NCI-H526 (cell line): ENCODE measurements around the gene TXNDC17.
"Not testable (repeated sequence)": the region's sequence is repeated elsewhere in the genome, so short reads cannot be mapped to it uniquely, and the experiment has no call there.

Source experiments
- DNase-seq, 2 experiments: peaks; one replicate each; lab custom pipeline; 2025; lab: John Stamatoyannopoulos, UW

The TXNDC17 gene

GRCh38 chr17:6636616-6637457, 4.0 kb upstream of the TXNDC17 start:
- DNase-seq: no peak

- no peak for DNase-seq
These were observed 3.4 kb upstream of the TXNDC17 start for GRCh38 chr17:6637458-6637840.

DNA sequence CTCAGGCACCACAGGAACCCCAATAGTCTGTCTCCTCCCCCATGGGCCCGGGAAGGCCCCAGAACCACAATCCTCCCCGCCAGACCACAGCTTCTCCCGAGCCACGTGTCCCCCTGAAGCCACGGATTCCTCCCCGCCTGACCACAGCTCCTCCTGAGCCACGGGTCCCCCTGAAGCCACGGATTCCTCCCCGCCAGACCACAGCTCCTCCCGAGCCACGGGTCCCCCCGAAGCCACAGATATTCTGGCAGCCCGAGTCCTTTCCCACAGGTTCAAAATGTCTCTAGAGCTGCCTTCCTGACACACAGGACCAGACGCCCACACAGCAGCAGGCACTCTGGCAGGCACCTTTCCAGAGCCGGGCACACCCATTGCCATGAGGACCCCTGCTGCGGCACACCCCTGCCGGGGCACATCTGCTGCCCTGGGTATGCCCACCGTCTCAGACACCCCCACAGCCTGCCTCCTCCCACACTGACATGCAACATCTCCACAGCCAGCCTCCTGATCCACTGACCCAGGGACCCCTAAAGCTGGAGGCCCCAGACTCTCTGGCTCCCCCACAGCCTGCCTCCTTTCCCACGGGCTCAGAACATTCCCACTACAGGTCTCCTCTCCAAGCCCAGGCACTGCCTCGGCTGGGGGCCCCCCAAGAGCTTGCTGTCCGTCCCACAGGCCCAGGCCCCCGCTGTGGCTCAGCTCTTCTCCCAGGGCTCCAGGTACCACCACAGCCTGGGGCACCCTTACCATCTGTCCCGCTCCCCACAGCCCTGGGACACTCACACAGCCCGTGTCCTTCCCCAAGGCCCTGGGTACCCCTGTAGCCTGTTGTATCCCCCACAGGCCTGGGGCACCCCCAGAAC, 2.6 kb upstream of the TXNDC17 start:
- no peak for DNase-seq

DNA sequence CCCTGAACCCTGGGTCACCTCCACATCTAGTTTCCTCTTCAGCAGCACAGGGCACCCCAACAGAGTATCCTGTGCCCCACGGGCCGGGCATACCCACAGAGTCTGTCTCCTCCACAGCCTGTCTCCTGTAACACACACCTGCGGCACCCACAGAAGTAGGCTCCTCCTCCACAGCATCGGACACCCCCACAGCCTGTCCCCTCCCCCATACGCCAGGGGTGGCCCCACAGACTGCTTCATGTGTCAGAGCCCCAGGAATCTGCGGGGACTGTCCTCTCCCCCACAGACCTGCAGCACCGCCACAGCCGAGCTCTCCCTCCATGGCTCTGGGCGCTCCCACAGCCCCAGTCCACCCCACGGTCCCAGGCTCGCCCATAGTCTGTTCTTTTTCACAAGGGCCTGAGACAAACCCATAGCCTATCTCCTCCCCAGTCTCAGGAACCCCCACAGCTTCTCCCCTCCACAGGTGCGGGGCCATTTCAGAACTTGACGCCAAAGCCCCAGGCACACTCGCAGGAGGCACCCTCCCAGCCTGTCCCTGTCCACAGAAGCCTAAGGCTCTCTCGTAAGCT, 1.8 kb upstream of the TXNDC17 start:
- DNase-seq: no peak

GRCh38 chr17:6639586-6640535, 999 bp upstream of the TXNDC17 start:
- peak in 1 of 2 experiments; percentile 31 for DNase-seq

DNA sequence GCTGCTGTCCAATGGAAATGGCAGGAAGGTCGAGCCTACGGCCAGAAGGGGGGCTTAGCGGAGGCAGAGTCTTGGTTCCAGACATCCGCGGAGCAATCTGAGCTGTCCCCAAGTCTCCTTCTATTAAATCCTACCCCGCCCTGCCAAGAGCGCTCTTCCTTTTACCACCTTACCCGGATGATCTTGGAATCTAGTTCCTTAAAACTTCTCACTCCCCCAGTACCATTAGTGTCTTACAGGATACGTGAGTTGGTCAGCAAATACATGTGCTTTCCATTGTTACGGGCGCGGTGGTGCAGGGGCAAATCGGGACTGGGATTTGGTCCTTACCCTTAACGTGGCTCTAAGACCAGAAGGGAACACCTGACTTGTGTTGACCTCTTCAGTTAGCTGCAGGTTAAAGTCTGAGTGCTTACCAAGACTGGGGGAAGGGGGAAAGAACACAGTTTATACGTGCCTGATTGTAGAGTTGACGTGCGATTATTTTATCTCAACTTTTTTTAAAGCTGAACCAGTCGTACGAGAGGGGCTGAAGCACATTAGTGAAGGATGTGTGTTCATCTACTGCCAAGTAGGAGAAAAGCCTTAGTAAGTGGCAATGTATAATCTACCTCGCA, 495 bp downstream of the TXNDC17 start:
- peak in 1 of 2 experiments; percentile 23 for DNase-seq

DNA sequence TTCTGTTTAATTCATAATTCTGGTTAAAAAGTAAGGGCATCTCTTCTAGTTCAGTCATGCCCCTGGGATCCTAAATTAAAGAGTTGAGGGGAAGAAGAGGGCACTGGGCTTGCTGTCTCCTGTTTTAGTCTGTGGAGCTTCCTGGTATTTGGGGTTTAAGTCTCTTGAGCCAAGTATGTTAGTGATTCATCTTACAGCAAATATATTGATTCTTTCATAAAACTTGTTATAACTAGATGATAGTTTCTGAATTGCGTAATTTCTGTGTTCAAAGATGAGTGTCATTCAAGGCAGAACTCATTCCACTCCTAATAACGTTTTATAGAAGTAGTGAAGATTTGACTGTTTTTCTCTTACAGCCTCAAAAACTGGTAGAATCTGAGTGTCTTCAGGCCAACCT, 1.7 kb downstream of the TXNDC17 start:
- DNase-seq: no peak

DNA sequence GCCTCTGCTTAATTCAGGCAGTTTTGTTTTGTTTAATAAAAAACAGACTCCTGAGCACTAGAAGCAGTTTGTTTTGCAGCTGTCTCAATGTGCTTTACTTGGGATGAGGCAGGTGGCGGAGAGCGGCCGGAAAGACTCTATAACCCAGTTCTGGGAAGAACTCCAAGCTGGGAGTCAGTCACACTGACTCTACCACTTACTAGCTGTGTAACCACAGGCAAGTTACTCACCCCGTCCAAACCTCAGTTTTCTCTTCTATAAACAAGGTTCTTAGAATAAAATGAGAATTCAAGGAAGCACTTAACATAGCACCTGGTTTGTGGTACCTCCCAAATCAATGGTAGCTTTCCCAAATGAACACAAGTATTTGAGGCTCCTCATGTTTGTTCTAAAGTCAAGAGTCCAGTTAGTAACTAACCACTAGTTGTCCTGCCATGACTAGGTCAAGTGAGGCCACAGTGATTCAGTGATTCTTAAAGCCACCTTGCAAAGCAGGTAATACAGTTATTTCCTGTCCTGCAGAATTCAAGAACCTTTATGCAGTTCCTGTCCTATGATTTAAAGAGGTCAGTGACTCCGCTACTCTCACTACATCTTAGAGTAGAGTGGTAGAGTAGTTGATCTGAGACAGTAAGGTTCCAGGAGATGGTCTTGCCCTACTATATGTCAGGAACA, 2.7 kb downstream of the TXNDC17 start:
- DNase-seq: no peak

- peak in 1 of 2 experiments; percentile 11 for DNase-seq
These were observed 7.3 kb downstream of the TXNDC17 start for GRCh38 chr17:6648181-6648580.

DNA sequence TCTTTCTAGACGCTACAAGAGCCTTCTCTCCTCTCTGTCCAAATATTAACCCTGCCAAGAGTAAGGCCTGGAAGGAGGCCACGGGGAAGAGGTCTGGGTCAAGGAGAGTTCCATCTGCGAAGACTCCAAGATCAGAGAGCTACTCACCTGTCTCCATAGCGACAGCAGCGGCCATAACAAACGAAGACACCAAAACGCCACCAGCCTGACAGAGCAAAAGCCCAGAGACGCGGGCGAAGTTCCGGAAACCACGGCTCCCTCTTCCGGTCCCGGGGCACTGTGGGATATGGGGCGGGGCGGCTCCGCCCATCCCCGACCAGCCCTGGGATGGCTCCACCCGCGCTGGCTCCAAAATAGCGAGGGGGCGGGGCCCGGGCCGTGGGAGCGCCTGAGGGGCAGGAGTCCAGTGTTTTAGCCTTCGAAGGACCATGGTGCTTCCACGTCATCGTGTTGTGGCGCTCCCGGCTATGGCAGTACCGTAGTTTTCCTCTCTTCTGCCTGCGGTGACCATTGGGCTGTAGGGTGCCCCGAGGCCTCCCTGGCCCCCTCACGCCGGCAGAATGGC, 10.6 kb downstream of the TXNDC17 start, which contains the start of the genes C17orf100 and MED31:
Gene C17orf100 (plus strand): TSS at position 409 of the 565 bp plus-strand sequence. CDS start 152 bp downstream, at position 561.
Gene MED31 (minus strand): TSS at position 252 of the 565 bp plus-strand sequence. CDS start 77 bp downstream, at position 175.
- DNase-seq: peak; percentile 71 to 92

- peak in 1 of 2 experiments; percentile 60 for DNase-seq
These were observed 11.1 kb downstream of the TXNDC17 start for GRCh38 chr17:6651919-6652452.

DNA sequence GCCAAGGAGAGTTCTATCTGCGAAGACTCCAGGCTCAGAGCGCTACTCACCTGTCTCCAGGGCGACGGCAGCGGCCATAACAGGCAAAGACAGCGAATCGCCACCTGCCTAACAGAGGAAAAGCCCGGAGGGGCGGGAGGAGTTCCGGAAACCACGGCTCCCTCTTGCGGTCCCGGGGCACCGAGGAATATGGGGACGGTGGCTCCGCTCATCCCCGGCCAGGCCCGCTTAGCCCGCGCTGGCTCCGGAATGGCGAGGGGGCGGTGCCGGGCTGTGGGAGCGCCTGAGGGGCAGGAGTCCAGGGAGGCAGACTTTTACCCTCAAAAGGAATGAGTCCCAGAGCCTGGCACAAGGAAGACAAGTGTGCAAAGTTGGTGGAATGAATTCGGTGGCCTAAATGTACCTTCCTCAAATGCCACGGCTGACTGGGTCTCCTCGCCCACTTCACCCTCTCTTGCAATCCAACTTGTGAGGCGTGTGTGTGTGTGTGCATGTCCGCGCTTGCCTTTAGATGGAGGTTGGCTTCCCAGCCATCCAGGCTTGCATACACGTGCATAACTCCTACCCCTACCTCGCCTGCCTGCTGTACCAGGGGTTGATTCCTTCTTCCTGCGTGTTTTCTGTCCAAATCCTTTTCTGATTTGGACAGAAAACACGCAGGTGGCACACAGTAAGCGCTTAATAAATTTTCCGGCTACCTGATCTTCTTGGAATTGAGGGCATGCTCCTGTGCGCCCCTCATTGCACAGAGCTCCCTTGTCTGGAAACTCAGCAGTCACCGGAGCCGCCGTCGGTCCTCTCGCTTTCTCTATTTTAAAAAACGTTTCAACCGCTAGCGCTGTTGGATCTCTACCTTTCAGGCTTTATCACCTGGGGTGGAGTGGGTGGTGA, 14.2 kb downstream of the TXNDC17 start:
- DNase-seq: peak; percentile 54 to 86

DNA sequence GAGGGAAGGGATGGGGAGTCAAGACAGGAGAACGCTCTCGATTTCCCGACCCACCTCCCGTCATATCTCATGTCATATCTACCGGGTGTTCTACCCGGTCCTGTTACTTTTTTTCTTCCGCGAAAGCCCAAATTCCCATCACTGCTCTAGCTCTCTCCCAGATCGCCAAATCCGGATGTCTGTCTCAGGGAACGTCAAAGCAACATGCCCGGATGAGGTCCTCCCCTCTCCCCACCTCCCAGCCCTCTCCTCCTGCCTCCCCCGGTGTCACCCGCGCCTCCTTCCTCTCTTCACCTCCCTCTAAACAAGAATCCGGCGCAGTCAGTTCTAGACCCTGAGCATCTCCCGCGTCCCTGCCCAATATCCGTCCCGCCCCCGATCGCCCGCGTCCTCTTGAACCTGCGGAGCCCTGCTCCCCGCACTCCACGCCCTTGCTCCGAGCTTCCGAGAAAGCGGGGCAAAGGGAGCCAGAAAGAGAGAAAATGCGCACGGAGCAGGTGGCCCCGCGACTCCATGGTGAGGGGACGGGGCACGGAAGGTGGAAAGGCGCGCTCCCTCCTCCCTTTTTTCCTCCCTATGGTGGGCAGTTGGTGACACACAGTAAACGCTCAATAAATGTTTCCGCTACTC, 15.0 kb downstream of the TXNDC17 start:
- DNase-seq: not testable (repeated sequence)

- peak; percentile 3 to 48 for DNase-seq
These were observed 16.2 kb downstream of the TXNDC17 start for GRCh38 chr17:6656797-6657632.

- DNase-seq: no peak
These were observed 16.9 kb downstream of the TXNDC17 start for GRCh38 chr17:6657633-6658287.

GRCh38 chr17:6658411-6658810, 17.6 kb downstream of the TXNDC17 start:
- not testable (repeated sequence) for DNase-seq
